Endodermal cell (in vitro differentiated cells): Measurements from ENCODE around the gene SSRP1. TPM values are rescaled to one million over a fixed set of nuclear protein-coding genes. Genes with fewer than 3 reads are reported as not detected.

Experiments
- DNase-seq: peaks from one replicate; pipeline ENCODE4 v3.0.0-alpha.2; 2017
- H3K27ac ChIP-seq: 2 replicates; pipeline ENCODE4 v1.5.1; 2013; ENCODE audit warnings: mild to moderate bottlenecking, low read depth, low read length, moderate library complexity
- H3K27me3 ChIP-seq: 2 replicates; pipeline ENCODE4 v1.6.1; 2013; ENCODE audit warnings: mild to moderate bottlenecking, low read length, moderate library complexity; ENCODE audit not compliant: insufficient read depth, control insufficient read depth, poor library complexity, severe bottlenecking
- H3K36me3 ChIP-seq: 2 replicates; pipeline ENCODE4 v1.7.0; 2013; ENCODE audit warnings: mild to moderate bottlenecking, low read length, moderate library complexity; ENCODE audit not compliant: control insufficient read depth, insufficient read depth
- H3K4me1 ChIP-seq: one replicate; pipeline ENCODE4 v1.7.0; 2013; ENCODE audit warnings: low read length; ENCODE audit not compliant: control insufficient read depth, insufficient read depth
- H3K4me3 ChIP-seq: 2 replicates; pipeline ENCODE4 v1.5.1; 2013; ENCODE audit warnings: mild to moderate bottlenecking, low read length, moderate library complexity
- H3K9ac ChIP-seq: 2 replicates; pipeline ENCODE4 v1.6.1; 2013; ENCODE audit warnings: mild to moderate bottlenecking, low read length, moderate library complexity; ENCODE audit not compliant: poor library complexity, severe bottlenecking; ENCODE audit errors: extremely low read depth
- H3K9me3 ChIP-seq: 2 replicates; pipeline ENCODE4 v1.6.1; 2013; ENCODE audit warnings: mild to moderate bottlenecking, low read length, moderate library complexity; ENCODE audit not compliant: control insufficient read depth
- H3K27ac Mint-ChIP-seq: 2 replicates; pipeline ENCODE4 v1.8.0; 2020; ENCODE audit warnings: mixed read lengths
- H3K27me3 Mint-ChIP-seq: 2 replicates; pipeline ENCODE4 v1.8.0; 2021; ENCODE audit warnings: mild to moderate bottlenecking, mixed read lengths; ENCODE audit not compliant: insufficient read depth
- H3K36me3 Mint-ChIP-seq: 2 replicates; pipeline ENCODE4 v1.8.0; 2020; ENCODE audit warnings: low read depth, mixed read lengths
- H3K4me1 Mint-ChIP-seq: 2 replicates; pipeline ENCODE4 v1.8.0; 2020; ENCODE audit warnings: mixed read lengths
- H3K4me3 Mint-ChIP-seq: 2 replicates; pipeline ENCODE4 v1.8.0; 2020; ENCODE audit warnings: mild to moderate bottlenecking, moderate library complexity, mixed read lengths
- H3K9me3 Mint-ChIP-seq: 2 replicates; pipeline ENCODE4 v1.8.0; 2020; ENCODE audit warnings: mild to moderate bottlenecking, mixed read lengths
- WGBS, 2 experiments: methylation state at CpG; one replicate each; pipeline versions ENCODE4 v1.1.5 to v1.1.7; 2013; ENCODE audit warnings: missing lambda C conversion rate in 2 of 2, mixed read lengths in 1 of 2; ENCODE audit not compliant: insufficient coverage in 1 of 2, insufficient read length in 1 of 2; 5-methylcytosine and 5-hydroxymethylcytosine counted together
- total RNA-seq, 2 donors: library from RNA; stranded (reverse); fragmentation: NEBNext Ultra II Directional in 1 of 2; extraction: Animal tissue kit (Norgen Biotek cat#: 25700) in 1 of 2; gene quantifications; 2 replicates in 1 of 2; 3 replicates in 1 of 2; pipeline ENCODE4 v1.2.1, GENCODE V29; 2021
- TF ChIP-seq, protein P1 (sequence below): fragments of 200-600 bp; sonication (generic); conservative IDR thresholded peaks from 2 replicates; pipeline ENCODE4 v1.5.0; 2021; ENCODE audit warnings: antibody characterized with exemption, mild to moderate bottlenecking

SSRP1 gene
- total RNA-seq, 2 donors from 2014 or later = 145 to 182 TPM

- H3K27me3 ChIP-seq = peaks cover 12% of the 10 kb centered on the region
- no peak overlapping the region for H3K9ac ChIP-seq
- no peak overlapping the region for H3K27ac ChIP-seq
- no peak for DNase-seq
- WGBS, 2 experiments = 78 to 82% methylated on average over 3 to 6 of the region's 6 CpGs
- H3K4me1 Mint-ChIP-seq = peaks cover 6% of the 10 kb centered on the region
- H3K9me3 Mint-ChIP-seq = peaks cover 8% of the 10 kb centered on the region
- no peak overlapping the region for H3K4me3 Mint-ChIP-seq
- H3K4me1 ChIP-seq = no peaks in the 10 kb centered on the region
- H3K9me3 ChIP-seq = no peaks in the 10 kb centered on the region
- H3K4me3 ChIP-seq = no peak overlapping the region
- TF ChIP-seq, protein P1, sequence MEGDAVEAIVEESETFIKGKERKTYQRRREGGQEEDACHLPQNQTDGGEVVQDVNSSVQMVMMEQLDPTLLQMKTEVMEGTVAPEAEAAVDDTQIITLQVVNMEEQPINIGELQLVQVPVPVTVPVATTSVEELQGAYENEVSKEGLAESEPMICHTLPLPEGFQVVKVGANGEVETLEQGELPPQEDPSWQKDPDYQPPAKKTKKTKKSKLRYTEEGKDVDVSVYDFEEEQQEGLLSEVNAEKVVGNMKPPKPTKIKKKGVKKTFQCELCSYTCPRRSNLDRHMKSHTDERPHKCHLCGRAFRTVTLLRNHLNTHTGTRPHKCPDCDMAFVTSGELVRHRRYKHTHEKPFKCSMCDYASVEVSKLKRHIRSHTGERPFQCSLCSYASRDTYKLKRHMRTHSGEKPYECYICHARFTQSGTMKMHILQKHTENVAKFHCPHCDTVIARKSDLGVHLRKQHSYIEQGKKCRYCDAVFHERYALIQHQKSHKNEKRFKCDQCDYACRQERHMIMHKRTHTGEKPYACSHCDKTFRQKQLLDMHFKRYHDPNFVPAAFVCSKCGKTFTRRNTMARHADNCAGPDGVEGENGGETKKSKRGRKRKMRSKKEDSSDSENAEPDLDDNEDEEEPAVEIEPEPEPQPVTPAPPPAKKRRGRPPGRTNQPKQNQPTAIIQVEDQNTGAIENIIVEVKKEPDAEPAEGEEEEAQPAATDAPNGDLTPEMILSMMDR = no peak
- no peaks in the 10 kb centered on the region for H3K36me3 ChIP-seq
- H3K36me3 Mint-ChIP-seq = no peaks in the 10 kb centered on the region
- H3K27ac Mint-ChIP-seq = no peak overlapping the region
- peaks cover 9% of the 10 kb centered on the region for H3K27me3 Mint-ChIP-seq
Measured at GRCh38 chr11:57276971-57277675, 58.6 kb downstream of the SSRP1 start.

DNA sequence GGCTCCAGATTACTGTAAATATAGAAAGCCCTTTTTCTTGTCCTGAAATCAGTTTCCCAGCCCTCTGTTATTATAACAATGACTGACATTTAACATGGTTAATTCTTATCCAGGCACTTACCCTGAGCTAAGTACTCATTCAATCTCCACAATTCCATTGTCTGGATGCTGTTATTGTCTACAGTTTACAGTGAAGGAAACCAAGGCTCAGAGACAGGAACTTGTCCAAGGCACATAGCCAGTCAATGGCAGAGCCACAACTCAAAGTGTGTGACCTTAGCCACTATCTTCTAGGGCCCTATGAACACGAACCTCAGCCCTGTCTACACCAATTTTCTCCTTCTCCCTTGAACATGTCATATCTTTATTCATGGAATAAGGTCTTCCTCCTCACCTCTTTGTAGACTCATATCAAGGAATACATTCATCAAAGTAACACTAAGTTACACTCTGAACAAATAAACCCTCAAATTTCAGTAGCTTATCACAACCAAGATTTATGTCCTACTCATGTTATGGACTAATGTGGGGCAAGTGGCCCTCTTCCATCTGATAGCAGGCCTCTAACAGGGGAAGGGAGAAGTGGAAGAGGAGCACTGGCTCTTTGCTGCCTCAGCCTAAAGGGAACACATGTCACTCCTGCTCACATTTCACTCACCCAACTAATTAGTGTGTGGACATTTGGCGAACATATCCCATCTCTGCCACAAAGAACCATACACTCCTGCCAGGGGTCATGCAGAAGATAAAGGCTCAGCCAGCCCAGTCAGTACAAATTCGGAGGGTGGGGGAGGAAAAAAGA lies 59.3 kb downstream of the SSRP1 start:
- Histone ChIP-seq H3K36me3 (no peaks in the 10 kb centered on the region), H3K4me1 (no peaks in the 10 kb centered on the region), H3K9ac (no peak overlapping the region), H3K27me3 (peaks cover 12% of the 10 kb centered on the region), H3K9me3 (no peaks in the 10 kb centered on the region), H3K4me3 (no peak overlapping the region), H3K27ac (no peak overlapping the region)
- TF ChIP-seq, protein P1 = no peak
- Mint-ChIP-seq H3K4me1 (peaks cover 6% of the 10 kb centered on the region), H3K4me3 (no peak overlapping the region), H3K36me3 (no peaks in the 10 kb centered on the region), H3K27ac (no peak overlapping the region), H3K9me3 (peaks cover 5% of the 10 kb centered on the region), H3K27me3 (peaks cover 9% of the 10 kb centered on the region)
- WGBS, 2 experiments = 79 to 81% methylated on average over 2 to 3 of the region's 3 CpGs
- no peak for DNase-seq

Other genes with a start within 250 kb of the SSRP1 start
- under 1 TPM in 1 of 2 donors, not detected in 1; 0.04 TPM for gene LRRC55, start 153.9 kb downstream of the SSRP1 start, total RNA-seq
- 1 to 10 TPM; 3.7 to 4.2 TPM for gene APLNR, start 98.6 kb downstream of the SSRP1 start, total RNA-seq
- 10 to 100 TPM; 60.4 to 73.8 TPM for gene TNKS1BP1, start 10.9 kb downstream of the SSRP1 start, total RNA-seq
- gene P2RX3, start 2.5 kb upstream of the SSRP1 start, total RNA-seq = not detected
- gene PRG3, start 45.3 kb upstream of the SSRP1 start, total RNA-seq = not detected
- gene PRG2, start 54.8 kb upstream of the SSRP1 start, total RNA-seq = under 1 TPM in 1 of 2 donors, not detected in 1; 0.42 TPM
- 10 to 100 TPM; 10.6 to 13.8 TPM for gene SLC43A3, start 91.2 kb upstream of the SSRP1 start, total RNA-seq
- gene RTN4RL2, start 124.6 kb upstream of the SSRP1 start, total RNA-seq = 1 to 10 TPM in 1 of 2 donors, under 1 TPM in 1; 0.97 to 1.5 TPM
- 1 to 10 TPM; 8.4 to 9.1 TPM for gene SLC43A1, start 179.8 kb upstream of the SSRP1 start, total RNA-seq
- 10 to 100 TPM; 77.4 to 79.8 TPM for gene TIMM10, start 194.9 kb upstream of the SSRP1 start, total RNA-seq
- gene SMTNL1, start 201.7 kb upstream of the SSRP1 start, total RNA-seq = under 1 TPM; 0.22 TPM
- 10 to 100 TPM in 1 of 2 donors, 1 to 10 TPM in 1; 8.1 to 11.3 TPM for gene UBE2L6, start 231.8 kb upstream of the SSRP1 start, total RNA-seq